ENCODE results near the gene SHISA2.
A peak's percentile ranks its signal among the peaks of the same experiment; 100 is the strongest.

The SHISA2 gene

GRCh38 chr13:26047040-26047439 is 4.8 kb downstream of the SHISA2 start:
- no peak for DNase-seq

DNA sequence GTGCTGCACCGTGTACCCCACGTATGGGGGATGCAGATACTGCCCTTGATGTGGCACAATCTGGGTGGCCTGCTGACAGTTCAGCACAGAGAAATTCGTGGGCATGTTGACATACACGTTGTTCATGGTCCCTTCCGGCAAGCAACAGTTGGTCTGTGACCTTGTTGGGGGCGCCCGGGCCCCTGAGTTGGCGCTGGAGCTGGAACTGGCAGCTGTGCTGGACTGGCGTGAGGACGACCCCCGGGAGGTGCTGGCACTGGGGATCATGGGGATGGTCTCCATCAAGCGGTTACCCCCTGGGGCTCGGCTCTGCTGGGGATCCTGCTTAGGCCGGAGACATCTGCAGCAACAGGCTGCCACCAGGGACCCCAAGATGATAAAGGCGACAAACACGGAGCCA is 5.2 kb downstream of the SHISA2 start:
- no peak for DNase-seq

GRCh38 chr13:26045142-26045541 is 6.7 kb downstream of the SHISA2 start:
- DNase-seq: no peak

DNA sequence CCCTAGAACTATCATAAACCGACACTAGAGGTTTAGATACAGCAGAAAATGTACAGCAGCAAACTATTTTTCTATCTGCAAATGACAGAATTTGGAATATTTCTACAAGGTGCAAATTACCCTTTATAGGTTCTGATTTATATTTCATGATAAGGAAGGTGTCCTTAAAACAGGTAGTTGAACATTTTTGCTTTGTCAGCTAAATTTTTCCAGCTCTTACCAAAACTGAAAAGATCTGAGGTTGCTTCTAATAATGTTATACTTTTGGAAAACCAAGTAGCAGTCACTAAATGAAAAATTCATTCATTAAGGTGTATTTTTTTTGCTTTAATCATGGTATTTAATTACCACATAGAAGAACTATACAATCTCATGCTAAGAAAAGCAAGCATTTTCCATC is 9.0 kb downstream of the SHISA2 start:
- no peak for DNase-seq

GRCh38 chr13:26041444-26041843 is 10.4 kb downstream of the SHISA2 start:
- no peak for DNase-seq

DNA sequence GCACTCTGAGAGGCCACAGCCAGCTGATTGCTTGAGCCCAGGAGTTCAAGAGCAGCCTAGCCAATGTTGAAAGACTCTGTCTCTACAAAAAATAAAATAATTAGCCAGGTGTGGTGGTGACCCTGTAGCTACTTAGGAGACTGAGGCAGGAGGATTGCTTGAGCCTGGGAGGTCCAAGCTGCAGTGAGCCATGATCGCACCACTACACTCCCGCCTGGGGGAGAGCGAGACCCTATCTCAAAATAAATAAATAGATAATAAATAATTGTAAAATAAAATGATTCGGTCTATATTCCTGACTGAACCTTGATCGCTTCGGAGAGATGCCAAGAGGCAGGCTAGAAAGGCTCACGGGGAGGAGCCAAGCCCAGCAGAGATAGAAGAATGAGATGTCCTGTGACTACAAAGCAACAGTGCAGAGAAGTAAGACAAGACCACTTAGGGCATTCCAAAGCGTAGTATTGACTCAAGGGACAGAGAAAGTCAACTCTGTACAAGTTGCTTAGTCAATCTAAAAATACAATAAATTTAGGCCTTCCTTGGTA is 12.8 kb downstream of the SHISA2 start:
- no peak for DNase-seq

- DNase-seq: peak; percentile 68
These were observed 14.5 kb downstream of the SHISA2 start for GRCh38 chr13:26037302-26037701.

DNA sequence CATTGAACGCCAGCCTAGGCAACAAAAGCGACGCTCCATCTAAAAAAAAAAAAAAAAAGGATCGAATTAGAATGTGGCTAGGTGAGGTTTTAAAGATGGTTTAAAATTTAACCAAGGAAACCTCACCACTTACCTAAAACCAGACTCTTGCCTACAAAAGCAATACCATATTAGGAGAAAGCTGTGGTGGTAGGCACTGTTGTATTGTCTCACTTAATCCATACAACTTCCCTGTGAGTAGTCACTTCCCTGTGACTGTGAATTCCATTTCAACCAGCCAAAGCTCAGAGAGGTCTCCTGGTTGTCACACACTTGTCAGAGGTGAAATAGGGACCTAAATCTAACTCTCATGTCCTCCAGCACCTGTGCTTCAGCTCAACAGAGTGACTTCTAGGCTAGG is 15.4 kb downstream of the SHISA2 start:
- DNase-seq: no peak

- no peak for DNase-seq
These were observed 17.8 kb downstream of the SHISA2 start for GRCh38 chr13:26034018-26034417.

DNA sequence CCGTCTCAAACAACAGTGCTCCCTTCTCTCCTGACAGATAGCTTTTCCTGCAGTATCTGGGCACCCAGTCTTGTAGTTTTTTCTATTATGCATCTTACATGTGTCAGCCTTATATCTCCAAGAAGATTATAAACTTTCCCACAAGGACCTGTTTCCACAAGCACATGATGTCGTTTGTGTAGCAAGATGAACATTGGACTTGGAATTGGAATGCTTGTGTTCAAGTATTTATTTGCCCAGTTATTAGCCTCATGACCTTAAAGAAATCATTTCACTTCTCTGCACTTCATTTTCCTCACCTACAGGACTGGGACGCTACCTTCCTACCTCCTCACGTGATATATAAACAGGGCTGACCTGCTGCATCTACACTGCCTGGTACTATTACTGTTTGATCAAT is 21.5 kb downstream of the SHISA2 start:
- DNase-seq: no peak

DNA sequence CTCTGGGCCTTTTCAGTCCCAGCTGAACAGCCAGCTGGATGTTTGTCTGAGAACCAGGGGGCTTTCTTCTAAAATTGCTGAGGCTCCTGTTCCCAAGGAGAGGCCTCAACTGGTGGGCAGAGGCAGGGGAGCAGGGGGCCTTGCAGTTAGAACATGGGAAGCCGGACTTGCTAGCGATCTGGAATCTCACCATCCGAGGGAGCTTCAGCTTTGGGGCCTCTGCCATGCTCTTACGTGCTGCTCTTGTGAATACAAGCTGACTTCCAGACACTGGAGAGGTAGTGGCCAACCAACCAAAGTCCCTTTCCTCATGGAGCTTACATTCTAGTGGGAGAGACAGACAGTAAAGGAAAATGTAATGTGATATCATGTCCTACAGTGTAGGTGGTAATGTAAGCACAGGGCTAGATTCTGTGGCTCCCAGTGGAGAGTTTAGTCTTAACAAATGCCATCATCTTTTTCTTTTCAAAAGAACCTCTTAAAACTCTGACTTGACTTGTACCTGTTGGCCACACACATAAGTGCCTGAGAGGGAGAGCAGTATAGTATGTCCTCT is 22.2 kb downstream of the SHISA2 start:
- DNase-seq: no peak

DNA sequence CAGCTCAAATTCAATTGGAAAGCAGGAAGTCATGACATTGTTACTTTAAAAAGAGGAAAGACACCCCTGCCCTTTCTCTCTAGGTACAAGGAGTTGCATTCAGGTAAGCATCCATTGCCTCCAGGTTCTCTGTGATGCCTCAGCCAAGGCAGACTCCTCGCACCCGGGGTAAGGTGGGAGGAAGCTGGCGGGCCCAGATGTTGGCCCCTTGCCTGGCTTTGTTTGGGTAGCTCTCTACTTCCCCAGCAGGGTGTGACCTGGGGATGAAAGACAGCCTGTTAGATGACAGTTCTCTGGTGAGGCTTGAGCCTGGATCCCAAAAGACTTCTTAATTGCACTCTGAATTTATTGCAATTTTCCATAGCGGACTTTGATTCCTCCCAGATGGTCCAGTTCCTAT is 25.6 kb downstream of the SHISA2 start:
- no peak for DNase-seq

GRCh38 chr13:26025771-26026170 is 26.0 kb downstream of the SHISA2 start:
- no peak for DNase-seq

- DNase-seq: peak; percentile 35
These were observed 26.6 kb downstream of the SHISA2 start for GRCh38 chr13:26025196-26025595.

DNA sequence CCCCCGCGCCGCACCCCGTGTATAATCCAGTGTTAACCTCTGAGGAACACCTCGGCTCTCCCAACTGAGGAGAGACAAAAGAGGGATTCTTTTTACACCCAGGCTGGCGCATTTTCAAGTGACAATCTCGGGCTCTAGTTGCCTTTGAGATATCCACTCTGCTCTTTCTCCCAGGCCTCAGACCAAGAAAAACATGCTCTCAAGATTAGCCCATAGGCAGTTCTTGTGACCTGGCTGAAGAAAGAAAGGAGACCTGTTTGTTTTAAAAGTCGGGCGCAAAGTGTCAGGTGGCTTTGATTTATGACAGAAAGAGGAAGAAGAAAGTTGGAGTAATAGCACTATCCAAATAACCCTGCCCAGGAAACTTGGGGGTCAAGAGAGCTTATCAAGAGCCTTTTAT is 27.3 kb downstream of the SHISA2 start:
- no peak for DNase-seq

DNA sequence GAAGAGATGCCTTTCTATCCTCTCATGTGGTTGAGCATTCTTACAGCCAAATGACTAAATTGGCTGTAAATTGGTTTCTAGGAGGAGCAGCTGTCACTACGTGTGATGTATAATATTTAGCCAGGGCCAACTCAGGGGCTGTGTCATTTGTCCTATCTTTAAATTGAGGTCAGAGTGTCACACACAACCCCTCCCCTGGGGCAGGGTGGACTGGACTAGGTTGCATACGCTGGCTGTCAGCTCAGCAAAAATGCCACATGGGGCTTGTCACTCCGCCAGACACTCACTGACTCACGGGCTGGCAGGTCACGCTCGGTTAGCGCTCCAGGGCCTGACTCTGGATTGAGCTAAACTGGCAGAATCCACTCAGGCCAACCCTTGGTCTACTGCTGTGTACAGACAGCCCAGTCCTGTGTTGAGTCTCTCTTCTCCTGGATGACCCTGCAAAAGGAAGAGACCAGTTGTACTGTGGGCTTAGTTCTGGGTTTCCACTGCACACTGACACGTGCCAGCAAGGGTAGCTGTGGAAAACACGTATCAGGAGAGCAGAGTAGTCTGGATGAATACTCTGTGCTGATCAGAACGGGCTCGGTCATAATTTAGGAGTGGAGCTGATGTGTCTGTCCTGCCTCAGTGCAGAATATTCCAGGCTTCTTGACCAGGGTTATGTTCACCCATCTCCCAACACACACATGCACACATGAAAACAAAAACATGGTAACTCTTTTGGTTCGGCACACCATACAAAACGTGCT is 29.1 kb downstream of the SHISA2 start:
- DNase-seq: no peak

GRCh38 chr13:26021956-26022355 is 29.9 kb downstream of the SHISA2 start:
- no peak for DNase-seq

DNA sequence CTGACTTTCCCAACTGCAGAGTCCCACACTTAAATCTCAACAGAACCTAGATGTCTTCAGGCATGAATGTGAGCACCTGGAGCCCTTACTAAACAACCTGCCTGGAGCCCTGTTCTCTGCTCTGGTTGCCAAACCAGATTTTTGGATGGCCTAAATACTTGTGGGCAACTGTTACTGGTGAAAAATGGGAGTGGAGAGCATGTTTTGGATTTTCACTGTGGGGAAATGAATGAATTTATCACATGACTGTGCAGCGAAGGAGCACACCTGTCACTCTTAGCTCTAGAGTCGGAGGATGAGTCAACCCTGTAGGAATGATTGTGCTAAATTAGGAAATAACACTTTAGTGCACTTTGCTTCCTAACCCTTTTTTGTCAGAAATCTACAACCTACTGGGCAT is 30.3 kb downstream of the SHISA2 start:
- no peak for DNase-seq

DNA sequence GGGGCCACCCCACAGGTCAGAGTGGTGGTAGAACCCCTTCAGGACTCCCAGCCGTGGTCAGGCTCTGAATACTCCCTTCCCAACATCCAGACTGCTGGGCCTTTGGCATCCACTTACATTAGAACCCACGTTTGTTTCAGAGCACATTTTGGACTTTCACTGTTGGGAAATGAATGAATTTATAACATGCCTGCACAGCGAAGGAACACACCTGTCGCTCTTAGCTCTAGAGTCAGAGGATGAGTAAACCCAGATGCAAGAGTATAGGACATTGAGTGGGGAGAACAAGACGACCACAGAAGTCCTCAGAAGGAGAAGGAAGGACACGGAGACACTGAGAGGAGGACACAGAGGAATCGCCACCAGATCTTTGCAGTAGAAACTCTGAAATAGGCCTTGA is 30.9 kb downstream of the SHISA2 start:
- DNase-seq: no peak

- no peak for DNase-seq
These were observed 31.6 kb downstream of the SHISA2 start for GRCh38 chr13:26019881-26020870.

DNA sequence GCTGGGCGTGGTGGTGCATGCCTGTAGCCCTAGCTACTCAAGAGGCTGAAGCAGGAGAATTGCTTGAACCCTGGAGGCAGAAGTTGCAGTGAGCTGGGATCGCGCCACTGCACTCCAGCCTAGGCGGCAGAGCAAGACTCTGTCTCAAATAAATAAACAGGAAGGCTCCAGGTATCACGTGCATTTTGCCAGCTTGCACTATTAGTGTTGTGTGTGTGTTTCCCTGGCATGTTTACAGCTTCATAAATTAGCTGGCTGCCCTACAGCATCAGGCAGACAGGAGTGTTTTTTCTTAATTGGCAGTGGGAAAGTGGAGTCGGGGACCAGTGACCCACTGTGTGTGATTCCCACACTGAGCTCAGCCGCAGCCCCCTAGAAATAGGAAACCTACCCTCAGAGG is 32.6 kb downstream of the SHISA2 start:
- DNase-seq: no peak

DNA sequence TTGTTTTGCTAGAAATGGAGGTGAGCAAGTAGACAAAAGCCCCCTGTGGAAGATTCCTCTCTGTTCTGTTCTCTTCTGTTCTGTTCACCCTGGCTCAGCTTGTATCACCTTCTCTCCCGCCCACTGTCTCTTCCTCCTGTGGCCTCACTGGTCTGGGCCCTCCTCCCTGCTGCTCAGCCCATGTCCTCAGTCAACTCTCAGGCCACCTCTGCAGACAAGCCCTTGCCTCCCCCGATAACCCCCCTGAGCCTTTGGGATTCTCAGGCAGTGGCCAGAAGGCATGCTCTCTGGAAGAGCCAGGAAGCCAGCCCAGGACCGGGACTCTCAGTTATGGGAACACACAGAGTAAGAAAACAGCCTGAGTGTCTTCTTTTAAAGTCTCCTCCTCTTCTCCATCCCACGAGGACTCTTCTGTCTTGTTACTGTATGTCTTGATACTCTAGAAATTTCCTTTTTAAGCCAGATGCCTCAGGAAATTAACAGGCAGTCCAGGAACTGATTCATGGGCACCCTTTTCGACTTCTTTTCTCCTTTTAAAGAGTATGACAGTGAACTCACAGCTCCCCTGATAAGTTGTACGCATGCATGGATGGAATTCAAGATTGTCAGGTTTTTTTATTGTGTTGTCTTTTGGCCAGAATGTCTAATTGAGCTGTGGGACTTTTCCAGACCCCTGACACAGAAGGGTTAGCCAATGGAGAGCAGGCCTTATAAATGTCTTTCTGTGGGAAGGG is 33.7 kb downstream of the SHISA2 start:
- DNase-seq: no peak
